Naive thymus-derived CD4-positive, alpha-beta T cell (primary cell): ENCODE results near the gene SRGAP2C. TPM values are rescaled to one million over a fixed set of nuclear protein-coding genes. Genes with fewer than 3 reads are reported as not detected.
"Not testable (repeated sequence)": the region's sequence is repeated elsewhere in the genome, so short reads cannot be mapped to it uniquely, and the experiment has no call there.

Experiments
- ATAC-seq: fragments of 150-1000 bp; cut with Tn5 transposase; 2 replicates; pipeline ENCODE4 v1.10.0; 2021; ENCODE audit warnings: mild to moderate bottlenecking, moderate library complexity
- CTCF ChIA-PET: fragments of 350-600 bp; sonication (Branson Sonifier 250); formaldehyde crosslinking; loops from one replicate; lab custom pipeline; 2021; ENCODE audit warnings: antibody characterized with exemption; lab: Charles Lee
- POLR2A ChIA-PET: fragments of 350-600 bp; sonication (Branson Sonifier 250); formaldehyde crosslinking; loops from one replicate; lab custom pipeline; 2021; ENCODE audit warnings: antibody characterized with exemption, inconsistent platforms; lab: Charles Lee
- DNase-seq, 9 donors: peaks; one replicate each; pipeline versions ENCODE4 v3.0.0 to v3.0.0-alpha.2; 2020 to 2022; ENCODE audit warnings: mixed read lengths in 1 of 9
- H3K27ac ChIP-seq: one replicate; pipeline ENCODE4 v1.7.0; 2013; ENCODE audit warnings: mild to moderate bottlenecking, low read depth, low read length, moderate library complexity
- H3K27me3 ChIP-seq, 2 donors: one replicate each; pipeline ENCODE4 v1.7.0; 2013; ENCODE audit warnings: low read length in 2 of 2, mild to moderate bottlenecking in 2 of 2, moderate library complexity in 2 of 2; ENCODE audit not compliant: control insufficient read depth in 2 of 2, insufficient read depth in 2 of 2
- H3K36me3 ChIP-seq, 3 experiments: 1 replicate in 2 of 3; 2 replicates in 1 of 3; pipeline ENCODE4 v1.7.0; 2013; ENCODE audit warnings: low read length in 3 of 3, mild to moderate bottlenecking in 3 of 3, moderate library complexity in 1 of 3; ENCODE audit not compliant: insufficient read depth in 3 of 3, control insufficient read depth in 2 of 3
- H3K4me1 ChIP-seq, 2 donors: one replicate each; pipeline ENCODE4 v1.7.0; 2013; ENCODE audit warnings: low read length in 2 of 2, mild to moderate bottlenecking in 2 of 2, moderate library complexity in 1 of 2; ENCODE audit not compliant: control insufficient read depth in 2 of 2, insufficient read depth in 2 of 2
- H3K4me3 ChIP-seq: 2 replicates; pipeline ENCODE4 v1.7.0; 2013; ENCODE audit warnings: mild to moderate bottlenecking, low read length
- H3K9me3 ChIP-seq, 3 experiments: 1 replicate in 2 of 3; 2 replicates in 1 of 3; pipeline ENCODE4 v1.7.0; 2013; ENCODE audit warnings: low read length in 3 of 3; ENCODE audit not compliant: control insufficient read depth in 2 of 3
- H3K27ac Mint-ChIP-seq, 9 donors: one replicate each; pipeline ENCODE4 v1.8.0; 2020 to 2022; ENCODE audit warnings: mixed read lengths in 9 of 9, mild to moderate bottlenecking in 8 of 9, moderate library complexity in 5 of 9, inconsistent platforms in 2 of 9
- H3K27me3 Mint-ChIP-seq, 5 donors: one replicate each; pipeline ENCODE4 v1.8.0; 2021 to 2022; ENCODE audit warnings: mixed read lengths in 5 of 5, mild to moderate bottlenecking in 1 of 5
- H3K36me3 Mint-ChIP-seq, 5 donors: one replicate each; pipeline ENCODE4 v1.8.0; 2020 to 2022; ENCODE audit warnings: mixed read lengths in 5 of 5, mild to moderate bottlenecking in 3 of 5, inconsistent platforms in 1 of 5
- H3K4me1 Mint-ChIP-seq, 7 donors: one replicate each; pipeline ENCODE4 v1.8.0; 2020 to 2022; ENCODE audit warnings: mixed read lengths in 7 of 7, mild to moderate bottlenecking in 3 of 7, inconsistent platforms in 1 of 7
- H3K4me3 Mint-ChIP-seq, 10 donors: one replicate each; pipeline ENCODE4 v1.8.0; 2020 to 2022; ENCODE audit warnings: mild to moderate bottlenecking in 10 of 10, mixed read lengths in 10 of 10, moderate library complexity in 6 of 10, inconsistent platforms in 2 of 10
- H3K9me3 Mint-ChIP-seq, 11 donors: one replicate each; pipeline ENCODE4 v1.8.0; 2020 to 2022; ENCODE audit warnings: mixed read lengths in 11 of 11, mild to moderate bottlenecking in 4 of 11, inconsistent platforms in 1 of 11, moderate library complexity in 1 of 11
- intact Hi-C, 2 donors: fragments of 100-400 bp; cut with micrococcal nuclease; formaldehyde crosslinking; loops; one replicate each; pipeline ENCODE4 v1.15.1; 2023
- polyA plus RNA-seq, 2 donors: library from polyadenylated mRNA; unstranded; fragments of 300-500 nt; fragmentation: Illumina TruSeq; gene quantifications; one replicate each; pipeline ENCODE4 v1.2.3, GENCODE V29; 2021
- total RNA-seq, 6 experiments: library from RNA in 5 of 6; stranded (reverse) in 5 of 6; gene quantifications; 1 replicate in 5 of 6; 2 replicates in 1 of 6; pipeline ENCODE4 v1.2.3 and lab custom pipeline; 2021 to 2026

SRGAP2C gene
- total and polyA plus RNA-seq, 7 experiments from 2014 or later, result 1.2 to 43.4 (median 20.2) TPM

- H3K4me1 Mint-ChIP-seq, POLR2A ChIA-PET, H3K36me3 Mint-ChIP-seq, H3K9me3 Mint-ChIP-seq, H3K4me1 ChIP-seq, H3K4me3 ChIP-seq, H3K27ac ChIP-seq, H3K27ac Mint-ChIP-seq, CTCF ChIA-PET, H3K4me3 Mint-ChIP-seq, H3K36me3 ChIP-seq, H3K9me3 ChIP-seq, H3K27me3 Mint-ChIP-seq, H3K27me3 ChIP-seq, intact Hi-C loops, DNase-seq, ATAC-seq: not testable (repeated sequence)
Measured at GRCh38 chr1:121332599-121333562, 148.1 kb downstream of the SRGAP2C start.

GRCh38 chr1:121337958-121338357, 153.2 kb downstream of the SRGAP2C start:
- CTCF ChIA-PET, POLR2A ChIA-PET: not testable (repeated sequence)

GRCh38 chr1:121339611-121340010, 154.8 kb downstream of the SRGAP2C start:
- H3K4me1 Mint-ChIP-seq, H3K4me3 ChIP-seq, H3K36me3 ChIP-seq, H3K9me3 Mint-ChIP-seq, POLR2A ChIA-PET, H3K4me3 Mint-ChIP-seq, H3K36me3 Mint-ChIP-seq, H3K4me1 ChIP-seq, CTCF ChIA-PET, H3K27me3 Mint-ChIP-seq, H3K27me3 ChIP-seq, DNase-seq, intact Hi-C loops, H3K27ac ChIP-seq, H3K27ac Mint-ChIP-seq, H3K9me3 ChIP-seq: not testable (repeated sequence)
- peak; percentile 69 for ATAC-seq

More at GRCh38 chr1:121337958-121338357, 153.2 kb downstream of the SRGAP2C start:
- H3K9me3 Mint-ChIP-seq, H3K4me1 ChIP-seq, ATAC-seq, DNase-seq, H3K36me3 Mint-ChIP-seq, H3K27me3 Mint-ChIP-seq, H3K27ac Mint-ChIP-seq, H3K27ac ChIP-seq, H3K4me3 ChIP-seq, H3K36me3 ChIP-seq, H3K4me1 Mint-ChIP-seq, H3K4me3 Mint-ChIP-seq, H3K9me3 ChIP-seq, H3K27me3 ChIP-seq, intact Hi-C loops: not testable (repeated sequence)

- H3K4me3 Mint-ChIP-seq, H3K9me3 ChIP-seq, ATAC-seq, H3K36me3 ChIP-seq, H3K4me1 ChIP-seq, H3K27ac Mint-ChIP-seq, H3K4me3 ChIP-seq, intact Hi-C loops, H3K4me1 Mint-ChIP-seq, DNase-seq, POLR2A ChIA-PET, H3K36me3 Mint-ChIP-seq, H3K9me3 Mint-ChIP-seq, H3K27me3 ChIP-seq, H3K27ac ChIP-seq, H3K27me3 Mint-ChIP-seq, CTCF ChIA-PET: not testable (repeated sequence)
Measured at GRCh38 chr1:121343311-121343906, 158.6 kb downstream of the SRGAP2C start.

- DNase-seq, H3K9me3 Mint-ChIP-seq, H3K4me3 Mint-ChIP-seq, H3K27me3 Mint-ChIP-seq, H3K36me3 Mint-ChIP-seq, H3K36me3 ChIP-seq, H3K27ac ChIP-seq, CTCF ChIA-PET, H3K4me1 ChIP-seq, H3K27ac Mint-ChIP-seq, H3K27me3 ChIP-seq, ATAC-seq, H3K9me3 ChIP-seq, POLR2A ChIA-PET, intact Hi-C loops, H3K4me3 ChIP-seq, H3K4me1 Mint-ChIP-seq: not testable (repeated sequence)
Measured at GRCh38 chr1:121344355-121344754, 159.6 kb downstream of the SRGAP2C start.

- H3K27ac Mint-ChIP-seq, CTCF ChIA-PET, DNase-seq, H3K4me3 ChIP-seq, intact Hi-C loops, ATAC-seq, H3K9me3 Mint-ChIP-seq, H3K36me3 Mint-ChIP-seq, H3K4me3 Mint-ChIP-seq, H3K4me1 Mint-ChIP-seq, H3K27ac ChIP-seq, H3K4me1 ChIP-seq, H3K9me3 ChIP-seq, POLR2A ChIA-PET, H3K27me3 ChIP-seq, H3K27me3 Mint-ChIP-seq, H3K36me3 ChIP-seq: not testable (repeated sequence)
Measured at GRCh38 chr1:121346654-121347053, 161.9 kb downstream of the SRGAP2C start.

- H3K4me3 Mint-ChIP-seq, ATAC-seq, H3K9me3 ChIP-seq, H3K27ac ChIP-seq, H3K9me3 Mint-ChIP-seq, H3K4me1 ChIP-seq, intact Hi-C loops, CTCF ChIA-PET, H3K36me3 Mint-ChIP-seq, POLR2A ChIA-PET, DNase-seq, H3K4me3 ChIP-seq, H3K27ac Mint-ChIP-seq, H3K4me1 Mint-ChIP-seq, H3K36me3 ChIP-seq, H3K27me3 Mint-ChIP-seq, H3K27me3 ChIP-seq: not testable (repeated sequence)
Measured at GRCh38 chr1:121347476-121347875, 162.7 kb downstream of the SRGAP2C start.
